A549 treated with AZD9567 at 1 μM for 4 hours (cell line): ENCODE results near the gene OXSM. TPM values are rescaled to one million over a fixed set of nuclear protein-coding genes. Genes with fewer than 3 reads are reported as not detected.

Source experiments
- total RNA-seq: library from RNA; stranded (reverse); fragments of 200-300 nt; extraction: Qiagen RNA extraction; gene quantifications from 5 replicates; pipeline ENCODE4 v1.2.3, GENCODE V29; 2022; ENCODE audit not compliant: insufficient read depth

Gene OXSM
- total RNA-seq = 14.6 to 21.4 TPM (median 19.1 TPM) in 5 replicates

GRCh38 chr3:25789596-25790556, at the start of gene OXSM:
Gene OXSM, plus strand, starts transcription at chr3:25790090. Its CDS starts 931 bp downstream, at chr3:25791021.

GRCh38 chr3:25782938-25783660, 6.8 kb upstream of the OXSM start, which contains the start of gene NGLY1:
Gene NGLY1, minus strand, starts transcription at chr3:25783443. Its CDS starts 53 bp downstream, at chr3:25783390.

Other genes with a start within 250 kb of the OXSM start
- gene TOP2B, start 125.2 kb upstream of the OXSM start, total RNA-seq = 52.9 to 78.7 TPM (median 60.0 TPM) in 5 replicates
- 18.5 to 26.3 TPM (median 18.9 TPM) in 5 replicates for gene NGLY1, start 6.6 kb upstream of the OXSM start, total RNA-seq